Liver (tissue), 9 donors: ENCODE measurements around the gene IL1RAPL1. TPM values are rescaled to one million over a fixed set of nuclear protein-coding genes. Genes with fewer than 3 reads are reported as not detected.

ENCODE experiments used
- DNase-seq: peaks from one replicate; pipeline ENCODE4 v3.0.0-alpha.2; 2017; ENCODE audit warnings: low spot score
- H3K27ac ChIP-seq, 2 donors: one replicate each; pipeline ENCODE4 v1.7.0; 2013; ENCODE audit warnings: inconsistent platforms in 2 of 2, low read length in 2 of 2, control low read depth in 1 of 2, low read depth in 1 of 2, mild to moderate bottlenecking in 1 of 2
- H3K27me3 ChIP-seq, 4 donors: one replicate each; pipeline versions ENCODE4 v1.6.1 to v1.7.0; 2013; ENCODE audit warnings: low read length in 3 of 4, inconsistent platforms in 1 of 4, mild to moderate bottlenecking in 1 of 4, moderate library complexity in 1 of 4; ENCODE audit not compliant: control insufficient read depth in 4 of 4, insufficient read depth in 4 of 4
- H3K36me3 ChIP-seq, 4 donors: one replicate each; pipeline versions ENCODE4 v1.6.1 to v1.7.0; 2013; ENCODE audit warnings: low read length in 3 of 4, mild to moderate bottlenecking in 3 of 4, low read depth in 1 of 4, moderate library complexity in 1 of 4; ENCODE audit not compliant: control insufficient read depth in 4 of 4, insufficient read depth in 3 of 4
- H3K4me1 ChIP-seq, 4 donors: one replicate each; pipeline versions ENCODE4 v1.6.1 to v1.7.0; 2013; ENCODE audit warnings: low read length in 3 of 4, mild to moderate bottlenecking in 3 of 4, moderate library complexity in 1 of 4; ENCODE audit not compliant: control insufficient read depth in 4 of 4, insufficient read depth in 4 of 4
- H3K4me3 ChIP-seq, 3 donors: one replicate each; pipeline versions ENCODE4 v1.6.1 to v1.7.0; 2013; ENCODE audit warnings: low read length in 3 of 3, control low read depth in 1 of 3, low read depth in 1 of 3, mild to moderate bottlenecking in 1 of 3
- H3K9ac ChIP-seq, 2 donors: one replicate each; pipeline ENCODE4 v1.7.0; 2013; ENCODE audit warnings: low read length in 2 of 2, mild to moderate bottlenecking in 2 of 2, moderate library complexity in 2 of 2, control low read depth in 1 of 2, low read depth in 1 of 2
- H3K9me3 ChIP-seq, 4 donors: one replicate each; pipeline versions ENCODE4 v1.6.1 to v1.7.0; 2013; ENCODE audit warnings: low read length in 3 of 4; ENCODE audit not compliant: control insufficient read depth in 4 of 4
- FOXA1 ChIP-seq: IDR thresholded peaks from 2 replicates; pipeline ENCODE4 v1.6.1; 2016; ENCODE audit warnings: antibody characterized with exemption
- FOXA2 ChIP-seq: IDR thresholded peaks from 2 replicates; pipeline ENCODE4 v1.6.1; 2016; ENCODE audit warnings: antibody characterized with exemption
- GABPA ChIP-seq, 2 donors: IDR thresholded peaks in 1 of 2; conservative IDR thresholded peaks in 1 of 2; 2 replicates each; pipeline ENCODE4 v1.6.1; 2016; ENCODE audit warnings: antibody characterized with exemption in 2 of 2, mild to moderate bottlenecking in 1 of 2, moderate library complexity in 1 of 2
- HNF4A ChIP-seq, 2 donors: conservative IDR thresholded peaks; 2 replicates each; pipeline ENCODE4 v1.6.1; 2016; ENCODE audit warnings: antibody characterized with exemption in 2 of 2, mild to moderate bottlenecking in 2 of 2
- HNF4G ChIP-seq: IDR thresholded peaks from 2 replicates; pipeline ENCODE4 v1.6.1; 2016; ENCODE audit warnings: antibody characterized with exemption
- NR2F2 ChIP-seq: IDR thresholded peaks from 2 replicates; pipeline ENCODE4 v1.6.1; 2016; ENCODE audit warnings: antibody characterized with exemption
- RAD21 ChIP-seq, 2 donors: IDR thresholded peaks; 2 replicates each; pipeline ENCODE4 v1.6.1; 2016; ENCODE audit warnings: antibody characterized with exemption in 2 of 2, mild to moderate bottlenecking in 2 of 2
- RXRA ChIP-seq, 2 donors: IDR thresholded peaks; 2 replicates each; pipeline ENCODE4 v1.6.1; 2017 to 2018; ENCODE audit warnings: antibody characterized with exemption in 2 of 2, mild to moderate bottlenecking in 1 of 2
- SP1 ChIP-seq: IDR thresholded peaks from 2 replicates; pipeline ENCODE4 v1.6.1; 2018; ENCODE audit warnings: antibody characterized with exemption, mild to moderate bottlenecking
- TAF1 ChIP-seq: conservative IDR thresholded peaks from 2 replicates; pipeline ENCODE4 v1.6.1; 2016; ENCODE audit warnings: antibody characterized with exemption, mild to moderate bottlenecking
- YY1 ChIP-seq: IDR thresholded peaks from 2 replicates; pipeline ENCODE4 v1.6.1; 2016; ENCODE audit warnings: antibody characterized with exemption, mild to moderate bottlenecking
- WGBS: extraction: QIAGEN DNeasy Blood & Tissue Kit; methylation state at CpG from one replicate; pipeline ENCODE4 v1.1.7; 2013; 5-methylcytosine and 5-hydroxymethylcytosine counted together
- polyA plus RNA-seq, 2 donors: library from polyadenylated mRNA; stranded (reverse) in 1 of 2; unstranded in 1 of 2; fragments of 200-250 nt in 1 of 2; fragments of >200 nt in 1 of 2; fragmentation: Nextera tagmentation in 1 of 2; extraction: Ambion mirVana in 1 of 2; gene quantifications; one replicate each; pipeline versions ENCODE4 v1.2.1 to v1.2.3, GENCODE V29; 2013 to 2015
- total RNA-seq, 2 donors: library from RNA; depleted of rRNA; stranded (reverse); fragments of >200 nt; gene quantifications; one replicate each; pipeline ENCODE4 v1.2.3, GENCODE V29; 2014
- TF ChIP-seq, protein P1 (sequence below): IDR thresholded peaks from 2 replicates; pipeline ENCODE4 v1.6.1; 2016; ENCODE audit warnings: antibody characterized with exemption
- TF ChIP-seq, protein P2 (sequence below): IDR thresholded peaks from 2 replicates; pipeline ENCODE4 v1.6.1; 2016; ENCODE audit warnings: antibody characterized with exemption, mild to moderate bottlenecking
- donor health status: healthy.
- donor health status: healthy.
- donor health status: healthy.
- donor health status: healthy.
- donor health status: healthy.

Gene IL1RAPL1
- total and polyA plus RNA-seq, 4 donors = 0.08 to 0.33 TPM; not detected in 2

DNA sequence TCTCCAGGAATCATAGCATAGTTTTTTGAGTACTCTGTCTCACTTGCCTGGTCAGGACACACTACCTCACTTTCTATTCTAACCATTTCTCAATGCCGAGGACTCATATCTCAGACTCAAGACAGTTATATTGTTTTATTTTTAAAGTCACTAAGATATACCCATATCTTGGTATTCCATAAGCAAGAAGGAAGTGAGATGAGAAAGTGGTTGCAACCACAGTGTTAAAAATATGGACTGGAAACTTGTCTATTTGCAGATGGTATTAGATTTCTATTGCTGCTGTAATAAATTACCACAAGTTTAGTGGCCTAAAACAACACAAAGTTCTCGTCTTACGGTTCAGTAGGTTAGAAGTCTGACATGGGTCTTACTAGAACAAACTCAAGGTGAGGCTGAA, 1283.4 kb downstream of the IL1RAPL1 start:
- Histone ChIP-seq H3K27ac (no peak overlapping the region), H3K9me3 (no peaks in the 10 kb centered on the region), H3K9ac (no peak overlapping the region), H3K27me3 (peaks cover 0 to 2% (median 0%) of the 10 kb centered on the region in 4 donors), H3K36me3 (no peaks in the 10 kb centered on the region), H3K4me3 (no peak overlapping the region), H3K4me1 (no peaks in the 10 kb centered on the region)
- 81% methylated on average over 3 of the region's 3 CpGs for WGBS
- no peak for DNase-seq
- no peak for TF ChIP-seq GABPA (IDR thresholded peaks at IDR 0.05 in 1 of 2, conservative IDR thresholded peaks at IDR 0.05 in 1 of 2)
- no peak for TF ChIP-seq HNF4G
- TF ChIP-seq RAD21 (IDR thresholded peaks at IDR 0.05) = no peak
- no peak for TF ChIP-seq FOXA1
- TF ChIP-seq, protein P1, sequence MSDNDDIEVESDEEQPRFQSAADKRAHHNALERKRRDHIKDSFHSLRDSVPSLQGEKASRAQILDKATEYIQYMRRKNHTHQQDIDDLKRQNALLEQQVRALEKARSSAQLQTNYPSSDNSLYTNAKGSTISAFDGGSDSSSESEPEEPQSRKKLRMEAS = no peak
- TF ChIP-seq YY1 = no peak
- no peak for TF ChIP-seq RXRA (IDR thresholded peaks at IDR 0.05)
- no peak for TF ChIP-seq SP1

DNA sequence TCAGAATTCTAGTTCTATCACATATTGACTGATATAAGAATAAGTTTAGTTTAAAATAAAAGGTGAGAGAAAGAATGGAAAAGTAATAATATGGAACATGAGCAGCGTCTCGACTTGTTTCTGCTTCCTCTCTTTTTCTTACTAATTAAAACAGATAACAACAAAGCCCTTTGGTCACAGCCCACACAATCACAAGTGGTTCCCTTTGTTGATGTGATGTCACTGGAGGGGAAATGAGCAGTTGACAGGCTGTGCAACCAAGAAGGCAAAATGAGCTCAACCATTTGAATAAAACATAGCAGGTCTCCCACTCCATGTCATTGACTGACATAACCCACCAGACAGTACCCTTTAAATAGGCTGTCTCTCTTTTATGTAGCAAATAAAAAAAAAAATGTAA, 1285.6 kb downstream of the IL1RAPL1 start:
- no peak for TF ChIP-seq GABPA (IDR thresholded peaks at IDR 0.05 in 1 of 2, conservative IDR thresholded peaks at IDR 0.05 in 1 of 2)
- TF ChIP-seq, protein P2, sequence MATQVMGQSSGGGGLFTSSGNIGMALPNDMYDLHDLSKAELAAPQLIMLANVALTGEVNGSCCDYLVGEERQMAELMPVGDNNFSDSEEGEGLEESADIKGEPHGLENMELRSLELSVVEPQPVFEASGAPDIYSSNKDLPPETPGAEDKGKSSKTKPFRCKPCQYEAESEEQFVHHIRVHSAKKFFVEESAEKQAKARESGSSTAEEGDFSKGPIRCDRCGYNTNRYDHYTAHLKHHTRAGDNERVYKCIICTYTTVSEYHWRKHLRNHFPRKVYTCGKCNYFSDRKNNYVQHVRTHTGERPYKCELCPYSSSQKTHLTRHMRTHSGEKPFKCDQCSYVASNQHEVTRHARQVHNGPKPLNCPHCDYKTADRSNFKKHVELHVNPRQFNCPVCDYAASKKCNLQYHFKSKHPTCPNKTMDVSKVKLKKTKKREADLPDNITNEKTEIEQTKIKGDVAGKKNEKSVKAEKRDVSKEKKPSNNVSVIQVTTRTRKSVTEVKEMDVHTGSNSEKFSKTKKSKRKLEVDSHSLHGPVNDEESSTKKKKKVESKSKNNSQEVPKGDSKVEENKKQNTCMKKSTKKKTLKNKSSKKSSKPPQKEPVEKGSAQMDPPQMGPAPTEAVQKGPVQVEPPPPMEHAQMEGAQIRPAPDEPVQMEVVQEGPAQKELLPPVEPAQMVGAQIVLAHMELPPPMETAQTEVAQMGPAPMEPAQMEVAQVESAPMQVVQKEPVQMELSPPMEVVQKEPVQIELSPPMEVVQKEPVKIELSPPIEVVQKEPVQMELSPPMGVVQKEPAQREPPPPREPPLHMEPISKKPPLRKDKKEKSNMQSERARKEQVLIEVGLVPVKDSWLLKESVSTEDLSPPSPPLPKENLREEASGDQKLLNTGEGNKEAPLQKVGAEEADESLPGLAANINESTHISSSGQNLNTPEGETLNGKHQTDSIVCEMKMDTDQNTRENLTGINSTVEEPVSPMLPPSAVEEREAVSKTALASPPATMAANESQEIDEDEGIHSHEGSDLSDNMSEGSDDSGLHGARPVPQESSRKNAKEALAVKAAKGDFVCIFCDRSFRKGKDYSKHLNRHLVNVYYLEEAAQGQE = no peak
- TF ChIP-seq FOXA2 = no peak
- TF ChIP-seq NR2F2 = no peak
- TF ChIP-seq HNF4A (conservative IDR thresholded peaks at IDR 0.05) = no peak
- TF ChIP-seq HNF4G = no peak

DNA sequence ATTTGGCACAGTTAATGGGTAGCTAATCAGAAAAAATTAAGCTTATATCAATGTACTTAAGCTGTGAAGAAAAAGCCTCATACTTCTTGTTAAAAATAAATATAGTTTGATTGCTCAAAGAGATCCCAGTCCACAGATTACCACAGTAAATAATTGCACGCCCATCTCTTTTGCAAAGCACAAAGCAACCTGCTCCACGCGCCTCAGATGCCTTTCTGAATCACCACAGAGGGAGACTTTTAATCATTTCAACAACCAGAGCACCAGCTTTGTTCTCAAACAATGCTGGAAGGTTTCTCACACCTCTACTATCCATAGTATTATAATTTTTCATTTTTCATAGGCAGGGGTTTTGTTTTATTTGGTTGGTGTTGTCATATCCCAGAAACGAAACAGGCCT, 1289.5 kb downstream of the IL1RAPL1 start:
- 82% methylated on average over 4 of the region's 4 CpGs for WGBS
- TF ChIP-seq TAF1 = no peak
- H3K4me1 ChIP-seq = no peaks in the 10 kb centered on the region
- H3K9me3 ChIP-seq = no peaks in the 10 kb centered on the region
- no peak for DNase-seq
- peaks cover 0 to 2% (median 0%) of the 10 kb centered on the region in 4 donors for H3K27me3 ChIP-seq
- no peak overlapping the region for H3K27ac ChIP-seq
- H3K9ac ChIP-seq = no peak overlapping the region
- H3K36me3 ChIP-seq = no peaks in the 10 kb centered on the region
- H3K4me3 ChIP-seq = no peak overlapping the region

More for the DNA sequence above, 1285.6 kb downstream of the IL1RAPL1 start:
- Histone ChIP-seq H3K9ac (no peak overlapping the region), H3K27ac (no peak overlapping the region), H3K27me3 (peaks cover 0 to 2% (median 0%) of the 10 kb centered on the region in 4 donors), H3K4me1 (no peaks in the 10 kb centered on the region), H3K4me3 (no peak overlapping the region), H3K36me3 (no peaks in the 10 kb centered on the region), H3K9me3 (no peaks in the 10 kb centered on the region)
- 87% methylated on average over 2 of the region's 2 CpGs for WGBS
- no peak for DNase-seq
